Measurements from ENCODE around the gene TSPAN3.

GRCh38 chr15:77027697-77028450 is 43.0 kb downstream of the TSPAN3 start:
- TF ChIP-seq CTCF (IDR thresholded peaks at IDR 0.05; ENCODE audit: extremely low read depth in 1 of 2, insufficient read depth in 1 of 2, low read depth in 1 of 2, low read length in 2 of 2) (no peak), POLR2AphosphoS5 (IDR thresholded peaks at IDR 0.05; ENCODE audit: insufficient read depth, low read depth, low read length) (no peak), FOS (IDR thresholded peaks at IDR 0.05; ENCODE audit: borderline replicate concordance, insufficient read depth, low read length) (no peak), EZH2 (IDR thresholded peaks at IDR 0.05; ENCODE audit: borderline replicate concordance, low read depth, low read length, severe bottlenecking) (no peak)

All from endothelial cell of umbilical vein (primary cell).